Fibroblast of mammary gland (primary cell): ENCODE data around the gene MLLT1.
A peak's percentile ranks its signal among the peaks of the same experiment; 100 is the strongest.

ENCODE experiments used
- DNase-seq: peaks from one replicate; pipeline ENCODE4 v3.0.0-alpha.2; 2010; ENCODE audit warnings: low read depth
- H3K4me3 ChIP-seq: 2 replicates; pipeline ENCODE4 v1.5.1; 2011; ENCODE audit warnings: low read depth, mild to moderate bottlenecking, low read length, moderate library complexity; ENCODE audit not compliant: control insufficient read depth
- TF ChIP-seq, protein P1 (sequence below): conservative IDR thresholded peaks from 2 replicates; pipeline ENCODE4 v1.5.1; 2011; ENCODE audit warnings: low read depth, low read length, inconsistent platforms; ENCODE audit not compliant: control insufficient read depth, insufficient read depth

Gene MLLT1

GRCh38 chr19:6210091-6210490, 69.7 kb downstream of the MLLT1 start:
- TF ChIP-seq, protein P1, sequence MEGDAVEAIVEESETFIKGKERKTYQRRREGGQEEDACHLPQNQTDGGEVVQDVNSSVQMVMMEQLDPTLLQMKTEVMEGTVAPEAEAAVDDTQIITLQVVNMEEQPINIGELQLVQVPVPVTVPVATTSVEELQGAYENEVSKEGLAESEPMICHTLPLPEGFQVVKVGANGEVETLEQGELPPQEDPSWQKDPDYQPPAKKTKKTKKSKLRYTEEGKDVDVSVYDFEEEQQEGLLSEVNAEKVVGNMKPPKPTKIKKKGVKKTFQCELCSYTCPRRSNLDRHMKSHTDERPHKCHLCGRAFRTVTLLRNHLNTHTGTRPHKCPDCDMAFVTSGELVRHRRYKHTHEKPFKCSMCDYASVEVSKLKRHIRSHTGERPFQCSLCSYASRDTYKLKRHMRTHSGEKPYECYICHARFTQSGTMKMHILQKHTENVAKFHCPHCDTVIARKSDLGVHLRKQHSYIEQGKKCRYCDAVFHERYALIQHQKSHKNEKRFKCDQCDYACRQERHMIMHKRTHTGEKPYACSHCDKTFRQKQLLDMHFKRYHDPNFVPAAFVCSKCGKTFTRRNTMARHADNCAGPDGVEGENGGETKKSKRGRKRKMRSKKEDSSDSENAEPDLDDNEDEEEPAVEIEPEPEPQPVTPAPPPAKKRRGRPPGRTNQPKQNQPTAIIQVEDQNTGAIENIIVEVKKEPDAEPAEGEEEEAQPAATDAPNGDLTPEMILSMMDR: no peak
- H3K4me3 ChIP-seq: no peak overlapping the region
- no peak for DNase-seq

DNA sequence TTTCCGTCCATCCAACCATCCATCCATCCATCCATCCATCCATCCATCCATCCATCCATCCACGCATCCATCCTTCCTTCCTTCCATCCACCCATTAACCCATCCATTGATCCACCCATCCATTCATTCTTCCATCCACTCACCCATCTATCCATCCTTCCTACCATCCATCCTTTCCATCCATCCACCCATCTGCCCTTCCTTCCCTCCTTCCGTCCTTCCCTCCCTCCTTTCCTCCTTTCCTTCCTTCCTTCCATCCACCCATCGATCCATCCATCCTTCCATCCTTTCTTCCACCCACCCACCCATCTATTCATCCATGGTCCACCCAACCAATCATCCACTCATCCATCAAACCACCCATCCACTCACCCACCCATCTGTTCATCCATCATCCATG, 70.1 kb downstream of the MLLT1 start:
- TF ChIP-seq, protein P1: no peak
- H3K4me3 ChIP-seq: no peak overlapping the region
- DNase-seq: no peak

DNA sequence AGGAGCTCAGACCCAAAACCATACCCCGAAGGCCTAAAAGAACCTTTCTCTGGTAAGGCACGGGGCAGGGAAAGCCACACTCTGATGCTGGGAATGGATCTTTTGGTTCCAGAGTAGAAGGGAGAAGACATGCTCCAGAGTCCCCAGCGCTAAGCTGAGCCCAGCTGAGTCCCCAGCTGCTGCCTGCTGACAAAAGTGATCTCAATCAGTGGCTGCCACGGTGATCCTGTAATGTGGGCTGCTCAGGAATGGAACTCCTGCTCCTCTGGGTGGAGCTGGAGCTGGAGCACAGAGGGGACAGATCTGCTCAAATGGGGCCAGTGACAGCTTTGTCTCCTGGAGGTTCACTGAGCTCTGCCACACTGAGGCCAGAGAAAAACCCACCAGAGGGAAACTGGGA, 70.5 kb downstream of the MLLT1 start:
- H3K4me3 ChIP-seq: no peak overlapping the region
- DNase-seq: no peak
- TF ChIP-seq, protein P1: no peak

DNA sequence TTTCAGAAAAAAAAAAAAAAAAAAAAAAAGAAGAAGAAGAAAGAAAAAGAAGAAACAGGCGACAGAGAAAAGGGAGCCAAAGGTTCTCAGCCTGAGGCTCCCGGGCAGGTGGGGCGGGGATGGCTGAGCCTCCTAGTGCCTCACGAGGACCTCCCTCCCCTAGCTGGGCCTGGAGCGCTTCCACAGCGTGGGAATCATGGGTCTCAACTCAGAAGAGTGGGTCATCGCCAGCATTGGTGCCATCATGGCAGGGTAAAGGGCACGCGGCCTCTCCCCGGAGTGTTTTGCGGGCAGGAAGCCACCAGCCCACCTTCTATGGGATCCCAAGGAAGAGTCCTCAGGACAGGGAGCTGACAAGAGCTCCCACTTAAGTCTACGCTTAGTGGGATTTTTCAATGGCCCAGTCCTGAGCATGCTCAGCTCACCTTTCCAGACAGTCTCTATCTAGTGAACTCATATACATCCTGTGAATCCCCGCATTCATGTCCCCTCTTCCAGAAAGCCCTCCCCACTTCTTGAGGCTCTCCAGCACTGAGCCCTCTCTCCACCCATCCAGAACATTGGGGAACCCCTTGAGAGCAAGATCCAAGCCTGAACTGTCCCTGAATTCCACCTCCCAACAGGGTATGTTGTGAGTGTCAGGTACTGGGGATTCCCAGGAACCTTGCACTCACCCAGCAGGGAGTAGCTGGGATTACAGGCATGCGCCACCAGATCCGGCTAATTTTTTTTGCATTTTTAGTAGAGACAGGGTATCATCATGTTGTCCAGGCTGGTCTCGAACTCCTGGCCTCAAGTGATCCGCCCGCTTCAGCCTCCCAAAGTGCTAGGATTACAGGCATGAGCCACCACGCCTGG, 74.7 kb downstream of the MLLT1 start:
- H3K4me3 ChIP-seq: no peak overlapping the region
- DNase-seq: no peak
- TF ChIP-seq, protein P1: no peak

DNA sequence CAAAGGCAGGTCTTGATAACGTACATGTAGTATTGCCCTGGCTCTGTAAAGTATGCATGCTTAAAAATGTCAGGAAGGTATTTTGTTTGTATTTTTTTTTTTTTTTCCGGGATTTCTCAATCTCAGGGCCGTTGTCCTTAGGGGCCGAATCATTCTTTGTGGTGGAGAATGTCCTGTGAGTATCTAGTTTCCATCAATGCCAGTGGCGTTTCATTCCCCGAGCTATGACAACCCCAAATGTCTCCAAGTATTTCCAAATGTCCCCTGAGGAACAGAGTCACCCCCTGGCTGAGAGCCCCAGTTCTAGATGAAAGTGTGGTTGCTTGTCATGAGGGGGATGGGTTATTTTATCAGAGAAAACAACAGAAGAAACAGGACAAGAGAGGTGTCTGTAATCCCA, 75.6 kb downstream of the MLLT1 start:
- no peak overlapping the region for H3K4me3 ChIP-seq
- TF ChIP-seq, protein P1: no peak
- DNase-seq: peak; percentile 39

- TF ChIP-seq, protein P1: peak; percentile 27
- peak overlapping the region; percentile 77 for H3K4me3 ChIP-seq
- peak; percentile 98 for DNase-seq
Measured at GRCh38 chr19:6199240-6199994, 80.4 kb downstream of the MLLT1 start.

GRCh38 chr19:6198896-6199239, 80.9 kb downstream of the MLLT1 start:
- H3K4me3 ChIP-seq: peak overlapping the region; percentile 77
- TF ChIP-seq, protein P1: no peak
- no peak for DNase-seq
